Endometrial microvascular endothelial cells (primary cell): Measurements from ENCODE around the gene CD69. TPM values are rescaled to one million over a fixed set of nuclear protein-coding genes. Genes with fewer than 3 reads are reported as not detected.

Experiments
- in situ Hi-C: cut with HindIII; loops from 2 replicates; pipeline ENCODE4 v1.10.0; 2017; ENCODE audit warnings: low sequenced_read_pairs, low pct_unique_long_range_greater_than_20kb; ENCODE audit errors: inconsistent ontology term
- total RNA-seq: library from RNA; depleted of rRNA; stranded (reverse); fragments of >200 nt; gene quantifications from one replicate; pipeline ENCODE4 v1.2.3, GENCODE V29; 2015; ENCODE audit errors: inconsistent ontology term

Gene CD69
- total RNA-seq, 1 donor from 2014 or later: 23.8 TPM

- in situ Hi-C loops: no loop called here
Observed at GRCh38 chr12:9752145-9752933, 8.4 kb downstream of the CD69 start.

GRCh38 chr12:9751204-9752144 lies 9.2 kb downstream of the CD69 start:
- in situ Hi-C loops: no loop called here

GRCh38 chr12:9750276-9751203 lies 10.2 kb downstream of the CD69 start:
- in situ Hi-C loops: no loop called here

GRCh38 chr12:9749640-9750039 lies 11.1 kb downstream of the CD69 start:
- in situ Hi-C loops: loop anchor here (25.0 kb wide), 1 partner anchor 413 kb away; the partner anchor contains the start of gene OLR1

- in situ Hi-C loops: loop anchor here (25.0 kb wide), 1 partner anchor 417 kb away; the partner anchor contains the start of gene OLR1
Observed at GRCh38 chr12:9745199-9745598, 15.5 kb downstream of the CD69 start.

GRCh38 chr12:9742661-9743060 lies 18.0 kb downstream of the CD69 start:
- in situ Hi-C loops: loop anchor here (25.0 kb wide), 1 partner anchor 420 kb away; the partner anchor contains the start of gene OLR1

- in situ Hi-C loops: loop anchor here (25.0 kb wide), 1 partner anchor 421 kb away; the partner anchor contains the start of gene OLR1
Observed at GRCh38 chr12:9741726-9742125, 19.0 kb downstream of the CD69 start.

GRCh38 chr12:9740106-9740750 lies 20.5 kb downstream of the CD69 start:
- in situ Hi-C loops: loop anchor here (25.0 kb wide), 1 partner anchor 422 kb away; the partner anchor contains the start of gene OLR1

- in situ Hi-C loops: loop anchor here (25.0 kb wide), 1 partner anchor 423 kb away; the partner anchor contains the start of gene OLR1
Observed at GRCh38 chr12:9739404-9740105, 21.1 kb downstream of the CD69 start.

GRCh38 chr12:9738905-9739304 lies 21.8 kb downstream of the CD69 start:
- in situ Hi-C loops: loop anchor here (25.0 kb wide), 1 partner anchor 423 kb away; the partner anchor contains the start of gene OLR1

GRCh38 chr12:9736936-9737705 lies 23.6 kb downstream of the CD69 start:
- in situ Hi-C loops: loop anchor here (25.0 kb wide), 1 partner anchor 425 kb away; the partner anchor contains the start of gene OLR1

- in situ Hi-C loops: loop anchor here (25.0 kb wide), 1 partner anchor 427 kb away; the partner anchor contains the start of gene OLR1
Observed at GRCh38 chr12:9735601-9736000, 25.1 kb downstream of the CD69 start.

GRCh38 chr12:9732921-9733461 lies 27.7 kb downstream of the CD69 start, which contains the start of gene CLECL1:
TSS of gene CLECL1 (minus strand) at chr12:9733097.
- in situ Hi-C loops: loop anchor here (25.0 kb wide), 1 partner anchor 429 kb away; the partner anchor contains the start of gene OLR1

GRCh38 chr12:9731797-9732196 lies 28.9 kb downstream of the CD69 start:
- in situ Hi-C loops: loop anchor here (25.0 kb wide), 1 partner anchor 431 kb away; the partner anchor contains the start of gene OLR1

GRCh38 chr12:9731393-9731792 lies 29.3 kb downstream of the CD69 start:
- in situ Hi-C loops: loop anchor here (25.0 kb wide), 1 partner anchor 431 kb away; the partner anchor contains the start of gene OLR1

GRCh38 chr12:9730591-9730990 lies 30.1 kb downstream of the CD69 start:
- in situ Hi-C loops: loop anchor here (25.0 kb wide), 1 partner anchor 432 kb away; the partner anchor contains the start of gene OLR1
